BLaER1 treated with 17β-estradiol and CSF1 and Interleukin-3, amounts not matched to agents 10 nM and 100 nM (cell line): ENCODE results near the gene ABI2.
"Not testable (repeated sequence)": the region's sequence is repeated elsewhere in the genome, so short reads cannot be mapped to it uniquely, and the experiment has no call there.

ENCODE experiments used
- H3K27ac ChIP-seq, 11 experiments: shearing (Covaris generic); formaldehyde crosslinking; 2 replicates each; pipeline ENCODE4 v1.8.1; 2022
- H3K27me3 ChIP-seq, 11 experiments: shearing (Covaris generic); formaldehyde crosslinking; 2 replicates each; pipeline ENCODE4 v1.8.1; 2022
- H3K36me3 ChIP-seq, 11 experiments: shearing (Covaris generic); formaldehyde crosslinking; 2 replicates each; pipeline ENCODE4 v1.8.1; 2022
- H3K4me1 ChIP-seq, 10 experiments: shearing (Covaris generic); formaldehyde crosslinking; 2 replicates each; pipeline ENCODE4 v1.8.1; 2022
- H3K4me2 ChIP-seq, 11 experiments: shearing (Covaris generic); formaldehyde crosslinking; 2 replicates each; pipeline ENCODE4 v1.8.1; 2022
- H3K4me3 ChIP-seq, 10 experiments: shearing (Covaris generic); formaldehyde crosslinking; 2 replicates each; pipeline ENCODE4 v1.8.1; 2022
- H3K9ac ChIP-seq, 11 experiments: shearing (Covaris generic); formaldehyde crosslinking; 2 replicates each; pipeline ENCODE4 v1.8.1; 2022
- H3K9me3 ChIP-seq, 11 experiments: shearing (Covaris generic); formaldehyde crosslinking; replicated peaks in 1 of 11; 2 replicates each; pipeline ENCODE4 v1.8.1; 2022
- H4K20me1 ChIP-seq, 11 experiments: shearing (Covaris generic); formaldehyde crosslinking; 2 replicates each; pipeline ENCODE4 v1.8.1; 2022
- Cebpa-rat ChIP-seq, 11 experiments: shearing (Covaris generic); IDR thresholded peaks; 2 replicates each; pipeline ENCODE4 v1.8.1; 2022

ABI2 gene

GRCh38 chr2:203361922-203362321 is 33.7 kb downstream of the ABI2 start:
- Histone ChIP-seq H3K4me2 (peak overlapping the region in 2 of 11 experiments; percentile 23 to 58; a peak in 2 of 22 replicates), H3K27me3 (no peaks in the 10 kb centered on the region), H4K20me1 (peaks cover 3 to 36% (median 17%) of the 10 kb centered on the region in 11 experiments; a peak in 15 of 22 replicates), H3K4me3 (no peak overlapping the region), H3K27ac (no peak overlapping the region), H3K36me3 (peaks cover 7 to 34% (median 18%) of the 10 kb centered on the region in 11 experiments; a peak in 20 of 22 replicates), H3K4me1 (peaks cover 0 to 27% (median 0%) of the 10 kb centered on the region in 10 experiments; a peak in 6 of 20 replicates), H3K9me3 (peaks cover 0 to 14% (median 7%) of the 10 kb centered on the region in 11 experiments; a peak in 8 of 22 replicates), H3K9ac (no peak overlapping the region)
- TF ChIP-seq Cebpa-rat (IDR thresholded peaks at IDR 0.05): no peak

GRCh38 chr2:203366639-203367466 is 38.7 kb downstream of the ABI2 start:
- no peak overlapping the region for H3K9ac ChIP-seq
- H4K20me1 ChIP-seq: peaks cover 0 to 20% (median 6%) of the 10 kb centered on the region in 11 experiments; a peak in 13 of 22 replicates
- TF ChIP-seq Cebpa-rat (IDR thresholded peaks at IDR 0.05): no peak
- H3K4me2 ChIP-seq: no peak overlapping the region
- peaks cover 0 to 14% (median 10%) of the 10 kb centered on the region in 11 experiments; a peak in 10 of 22 replicates for H3K9me3 ChIP-seq
- H3K27ac ChIP-seq: no peak overlapping the region
- H3K4me1 ChIP-seq: peaks cover 0 to 11% (median 0%) of the 10 kb centered on the region in 10 experiments; a peak in 3 of 20 replicates
- no peaks in the 10 kb centered on the region for H3K27me3 ChIP-seq
- no peak overlapping the region for H3K4me3 ChIP-seq
- H3K36me3 ChIP-seq: peaks cover 20 to 50% (median 37%) of the 10 kb centered on the region in 11 experiments

GRCh38 chr2:203372706-203373105 is 44.5 kb downstream of the ABI2 start:
- H3K27me3 ChIP-seq, H4K20me1 ChIP-seq, H3K9ac ChIP-seq, H3K4me2 ChIP-seq, H3K27ac ChIP-seq, H3K4me1 ChIP-seq, H3K4me3 ChIP-seq: not testable (repeated sequence)
- peaks cover 0 to 23% (median 14%) of the 10 kb centered on the region in 11 experiments; a peak in 15 of 22 replicates for H3K9me3 ChIP-seq
- H3K36me3 ChIP-seq: peaks cover 28 to 68% (median 41%) of the 10 kb centered on the region in 11 experiments

DNA sequence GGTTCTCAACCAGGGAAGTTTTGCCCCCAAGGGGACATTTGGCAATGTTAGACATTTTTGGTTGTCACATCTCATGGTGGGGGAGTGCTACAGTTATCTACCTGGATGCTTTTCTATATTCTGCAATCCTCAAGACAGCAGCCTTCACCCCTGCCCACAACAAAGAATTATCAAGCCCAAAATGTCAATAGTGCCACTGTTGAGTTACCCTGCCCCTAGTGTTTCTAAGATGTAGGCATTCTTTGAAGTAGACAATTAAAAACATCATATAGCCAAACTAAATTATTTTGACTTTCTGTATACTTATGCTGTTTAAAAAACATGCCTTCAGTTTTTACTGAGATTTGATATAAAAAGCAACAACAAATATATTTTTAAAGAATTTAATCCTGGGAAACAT is 48.0 kb downstream of the ABI2 start:
- Histone ChIP-seq H3K9ac (no peak overlapping the region), H3K4me3 (no peak overlapping the region), H3K27ac (no peak overlapping the region), H3K4me1 (no peaks in the 10 kb centered on the region), H3K4me2 (no peak overlapping the region), H3K27me3 (no peaks in the 10 kb centered on the region), H3K36me3 (peaks cover 10 to 55% (median 17%) of the 10 kb centered on the region in 11 experiments; a peak in 16 of 22 replicates), H3K9me3 (peaks cover 0 to 13% (median 7%) of the 10 kb centered on the region in 11 experiments; a peak in 13 of 22 replicates), H4K20me1 (no peaks in the 10 kb centered on the region)
- TF ChIP-seq Cebpa-rat (IDR thresholded peaks at IDR 0.05): no peak

GRCh38 chr2:203379156-203379555 is 51.0 kb downstream of the ABI2 start:
- H3K4me1 ChIP-seq: no peaks in the 10 kb centered on the region
- no peak for TF ChIP-seq Cebpa-rat (IDR thresholded peaks at IDR 0.05)
- no peaks in the 10 kb centered on the region for H3K27me3 ChIP-seq
- H3K4me3 ChIP-seq: no peak overlapping the region
- H3K36me3 ChIP-seq: peaks cover 3 to 64% (median 23%) of the 10 kb centered on the region in 11 experiments; a peak in 19 of 22 replicates
- H3K9ac ChIP-seq: no peak overlapping the region
- H3K4me2 ChIP-seq: no peak overlapping the region
- no peak overlapping the region for H3K27ac ChIP-seq
- no peaks in the 10 kb centered on the region for H3K9me3 ChIP-seq
- H4K20me1 ChIP-seq: no peaks in the 10 kb centered on the region

DNA sequence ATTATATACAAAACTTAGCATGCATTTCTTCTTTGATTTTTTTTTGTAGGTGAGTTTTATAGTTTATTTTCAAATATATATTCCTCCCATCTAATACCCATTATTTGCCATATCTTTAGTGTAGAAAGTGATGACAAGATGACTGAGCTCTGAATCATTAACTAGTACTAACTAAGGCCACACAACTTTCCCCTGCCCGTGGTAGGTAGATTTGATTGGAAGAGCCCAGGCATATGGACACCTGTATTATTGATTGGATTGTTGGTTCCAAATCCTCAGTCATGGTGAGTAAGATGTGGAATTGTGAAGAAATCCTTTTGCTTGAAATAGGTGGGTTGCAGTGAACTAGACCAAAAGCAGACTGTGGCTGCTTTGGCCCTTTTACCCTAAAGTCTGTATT is 54.8 kb downstream of the ABI2 start:
- Histone ChIP-seq H4K20me1 (no peaks in the 10 kb centered on the region), H3K27me3 (no peaks in the 10 kb centered on the region), H3K4me2 (no peak overlapping the region), H3K27ac (no peak overlapping the region), H3K9me3 (no peaks in the 10 kb centered on the region), H3K4me3 (no peak overlapping the region), H3K9ac (no peak overlapping the region), H3K36me3 (peaks cover 3 to 72% (median 31%) of the 10 kb centered on the region in 11 experiments; a peak in 19 of 22 replicates), H3K4me1 (no peaks in the 10 kb centered on the region)
- no peak for TF ChIP-seq Cebpa-rat (IDR thresholded peaks at IDR 0.05)

GRCh38 chr2:203388153-203388552 is 60.0 kb downstream of the ABI2 start:
- not testable (repeated sequence) for H3K4me1 ChIP-seq, H3K4me3 ChIP-seq, H3K27me3 ChIP-seq, H3K9me3 ChIP-seq, H3K4me2 ChIP-seq, H4K20me1 ChIP-seq, H3K9ac ChIP-seq, H3K27ac ChIP-seq
- H3K36me3 ChIP-seq: peaks cover 12 to 78% (median 57%) of the 10 kb centered on the region in 11 experiments; a peak in 20 of 22 replicates

- Histone ChIP-seq H4K20me1 (0 out of 22 replicates have a peak, but pooled peaks cover 0 to 3% (median 0%) of the 10 kb centered on the region in 11 experiments), H3K36me3 (peaks cover 15 to 94% (median 64%) of the 10 kb centered on the region in 11 experiments), H3K9ac (no peak overlapping the region), H3K27me3 (no peaks in the 10 kb centered on the region), H3K4me1 (no peaks in the 10 kb centered on the region), H3K4me2 (no peak overlapping the region), H3K27ac (no peak overlapping the region), H3K9me3 (peaks cover 0 to 6% (median 0%) of the 10 kb centered on the region in 11 experiments; a peak in 5 of 22 replicates), H3K4me3 (no peak overlapping the region)
- no peak for TF ChIP-seq Cebpa-rat (IDR thresholded peaks at IDR 0.05)
Measured at GRCh38 chr2:203394519-203395227, 66.5 kb downstream of the ABI2 start.

GRCh38 chr2:203395858-203396257 is 67.7 kb downstream of the ABI2 start:
- Histone ChIP-seq H3K36me3 (peaks cover 13 to 90% (median 57%) of the 10 kb centered on the region in 11 experiments), H3K9me3 (peaks cover 0 to 6% (median 0%) of the 10 kb centered on the region in 11 experiments; a peak in 5 of 22 replicates)

More at GRCh38 chr2:203395858-203396257, 67.7 kb downstream of the ABI2 start:
- no peak overlapping the region for H3K27ac ChIP-seq
- no peaks in the 10 kb centered on the region for H3K4me1 ChIP-seq
- no peak overlapping the region for H3K4me2 ChIP-seq
- no peak overlapping the region for H3K9ac ChIP-seq
- H3K27me3 ChIP-seq: no peaks in the 10 kb centered on the region
- TF ChIP-seq Cebpa-rat (IDR thresholded peaks at IDR 0.05): no peak
- 0 out of 22 replicates have a peak, but pooled peaks cover 0 to 3% (median 0%) of the 10 kb centered on the region in 11 experiments for H4K20me1 ChIP-seq
- no peak overlapping the region for H3K4me3 ChIP-seq
